PC-3 (cell line): ENCODE results near the gene PRMT1. TPM values are rescaled to one million over a fixed set of nuclear protein-coding genes. Genes with fewer than 3 reads are reported as not detected.
"Not testable (repeated sequence)": the region's sequence is repeated elsewhere in the genome, so short reads cannot be mapped to it uniquely, and the experiment has no call there.

Experiments
- ATAC-seq: fragments of 200-7000 bp; cut with Tn5 transposase; 2 replicates; pipeline ENCODE4 v1.9.1; 2020; ENCODE audit warnings: mild to moderate bottlenecking, moderate library complexity
- BruUV-seq: library from RNA; stranded (reverse); fragments of 400-500 nt; replicated peaks from 2 replicates; lab custom pipeline; 2021; lab: Mats Ljungman, UMichigan
- CTCF ChIA-PET: fragments of 300-600 bp; sonication (Branson Sonifier 250); formaldehyde crosslinking; loops from one replicate; lab custom pipeline; 2022; ENCODE audit warnings: antibody characterized with exemption; lab: Charles Lee
- POLR2A ChIA-PET: fragments of 300-600 bp; sonication (Branson Sonifier 250); formaldehyde crosslinking; loops from one replicate; lab custom pipeline; 2022; ENCODE audit warnings: antibody characterized with exemption; ENCODE audit not compliant: unreplicated experiment; lab: Charles Lee
- DNase-seq: peaks from one replicate; pipeline ENCODE4 v3.0.0-alpha.2; 2015
- H2AFZ ChIP-seq: fragments of 300-600 bp; sonication (generic); 2 replicates; pipeline ENCODE4 v1.6.0; 2016; ENCODE audit warnings: antibody characterized with exemption, low read length
- H3F3A ChIP-seq: fragments of 300-600 bp; sonication (generic); one replicate; pipeline ENCODE4 v1.6.0; 2017; ENCODE audit warnings: antibody characterized with exemption, low read length, control low read depth, mild to moderate bottlenecking; ENCODE audit not compliant: unreplicated experiment
- H3K27ac ChIP-seq: fragments of 300-600 bp; sonication (generic); 2 replicates; pipeline ENCODE4 v1.5.1; 2016; ENCODE audit warnings: mild to moderate bottlenecking, low read length
- H3K27me3 ChIP-seq: fragments of 300-600 bp; sonication (generic); 2 replicates; pipeline ENCODE4 v1.6.1; 2016; ENCODE audit warnings: low read length, mixed read lengths
- H3K36me3 ChIP-seq: fragments of 300-600 bp; sonication (generic); 2 replicates; pipeline ENCODE4 v1.6.1; 2016; ENCODE audit warnings: low read depth, mixed run types, low read length, mixed read lengths
- H3K4me1 ChIP-seq: fragments of 300-600 bp; sonication (generic); 2 replicates; pipeline ENCODE4 v1.5.1; 2016; ENCODE audit warnings: low read length; ENCODE audit not compliant: insufficient read depth
- H3K4me2 ChIP-seq: fragments of 300-600 bp; sonication (generic); 2 replicates; pipeline ENCODE4 v1.6.0; 2016; ENCODE audit warnings: low read length
- H3K4me3 ChIP-seq: fragments of 300-600 bp; sonication (generic); 2 replicates; pipeline ENCODE4 v1.5.1; 2016; ENCODE audit warnings: mild to moderate bottlenecking, low read length, mixed read lengths
- H3K79me2 ChIP-seq: fragments of 300-600 bp; sonication (generic); 2 replicates; pipeline ENCODE4 v1.6.1; 2017; ENCODE audit warnings: low read length, mixed read lengths
- H3K9ac ChIP-seq: fragments of 300-600 bp; sonication (generic); 2 replicates; pipeline ENCODE4 v1.6.0; 2016; ENCODE audit warnings: mild to moderate bottlenecking, low read length
- H3K9me2 ChIP-seq: fragments of 300-600 bp; sonication (generic); replicated peaks from 2 replicates; pipeline ENCODE4 v1.6.1; 2016; ENCODE audit warnings: mixed run types, low read length, mixed read lengths
- H3K9me3 ChIP-seq: fragments of 300-600 bp; sonication (generic); 2 replicates; pipeline ENCODE4 v1.6.1; 2016; ENCODE audit warnings: low read length, mixed read lengths
- H4K20me1 ChIP-seq: fragments of 300-600 bp; sonication (generic); 2 replicates; pipeline ENCODE4 v1.6.1; 2016; ENCODE audit warnings: low read length, mixed read lengths
- EZH2 ChIP-seq: fragments of 300-600 bp; sonication (generic); IDR thresholded peaks from one replicate; pipeline ENCODE4 v1.6.1; 2017; ENCODE audit warnings: antibody characterized with exemption, mild to moderate bottlenecking, low read length; ENCODE audit not compliant: unreplicated experiment
- EZH2phosphoT487 ChIP-seq: fragments of 300-600 bp; sonication (generic); IDR thresholded peaks from 2 replicates; pipeline ENCODE4 v1.6.1; 2018; ENCODE audit warnings: mild to moderate bottlenecking, antibody characterized with exemption, low read length, borderline replicate concordance
- intact Hi-C: fragments of 100-400 bp; cut with micrococcal nuclease; formaldehyde crosslinking; loops from 2 replicates; pipeline ENCODE4 v1.9.0; 2023
- total RNA-seq: library from RNA; depleted of rRNA; stranded (reverse); fragments of >200 nt; gene quantifications from 2 replicates; pipeline ENCODE4 v1.2.3, GENCODE V29; 2014
- TF ChIP-seq, protein P1 (sequence below): fragments of 300-600 bp; sonication (generic); conservative IDR thresholded peaks from 2 replicates; pipeline ENCODE4 v1.5.1; 2017; ENCODE audit warnings: antibody characterized with exemption, low read depth, mild to moderate bottlenecking, low read length

Gene PRMT1
- total RNA-seq, 1 experiment from 2014 or later = 625 TPM

DNA sequence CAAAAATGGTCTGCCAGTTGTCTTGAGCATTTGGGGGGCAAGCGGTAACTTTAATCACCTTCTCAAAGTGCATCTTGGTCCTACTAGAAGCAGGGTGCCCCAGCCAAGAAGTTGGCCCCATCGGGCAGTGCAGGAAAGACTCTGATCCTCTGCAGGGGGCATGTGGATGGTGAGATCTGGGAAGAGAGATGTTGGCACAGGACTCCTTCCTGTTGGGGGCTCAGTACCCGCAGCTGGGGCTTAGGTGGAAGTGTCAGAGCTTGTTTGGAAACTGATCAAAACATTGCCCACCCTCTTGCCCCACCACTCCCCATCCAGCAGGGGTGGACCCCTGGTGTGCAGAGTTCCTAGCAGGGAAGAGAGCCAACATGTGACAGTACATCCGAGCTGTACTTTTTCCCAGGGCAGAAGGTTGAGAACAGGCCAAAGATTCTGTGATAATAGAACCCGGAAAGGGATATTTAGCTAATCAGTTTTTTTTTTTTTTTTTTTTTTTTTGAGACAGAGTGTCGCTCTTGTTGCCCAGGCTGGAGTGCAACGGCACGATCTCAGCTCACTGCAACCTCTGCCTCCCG lies 46.0 kb upstream of the PRMT1 start:
- Histone ChIP-seq H3K4me2 (no peak overlapping the region), H3F3A (no peaks in the 10 kb centered on the region), H3K4me1 (no peaks in the 10 kb centered on the region), H3K79me2 (no peaks in the 10 kb centered on the region), H3K9me2 (no peaks in the 10 kb centered on the region), H2AFZ (no peak overlapping the region), H3K27me3 (no peaks in the 10 kb centered on the region), H3K9me3 (no peaks in the 10 kb centered on the region), H4K20me1 (no peaks in the 10 kb centered on the region), H3K36me3 (peaks cover 14% of the 10 kb centered on the region; the same call in 1 of the 2 replicates), H3K4me3 (no peak overlapping the region), H3K27ac (no peak overlapping the region), H3K9ac (no peak overlapping the region)
- CTCF ChIA-PET = no interaction called here
- DNase-seq (no peak), ATAC-seq (peak; percentile 23)
- BruUV-seq = TSS peak; percentile 20
- POLR2A ChIA-PET = interaction anchor here (0.6 kb wide), 1 partner anchor 85 kb away, joined by 9 read pairs; no protein-coding TSS in a partner anchor
- intact Hi-C loops = no loop called here
- no peak for TF ChIP-seq EZH2

DNA sequence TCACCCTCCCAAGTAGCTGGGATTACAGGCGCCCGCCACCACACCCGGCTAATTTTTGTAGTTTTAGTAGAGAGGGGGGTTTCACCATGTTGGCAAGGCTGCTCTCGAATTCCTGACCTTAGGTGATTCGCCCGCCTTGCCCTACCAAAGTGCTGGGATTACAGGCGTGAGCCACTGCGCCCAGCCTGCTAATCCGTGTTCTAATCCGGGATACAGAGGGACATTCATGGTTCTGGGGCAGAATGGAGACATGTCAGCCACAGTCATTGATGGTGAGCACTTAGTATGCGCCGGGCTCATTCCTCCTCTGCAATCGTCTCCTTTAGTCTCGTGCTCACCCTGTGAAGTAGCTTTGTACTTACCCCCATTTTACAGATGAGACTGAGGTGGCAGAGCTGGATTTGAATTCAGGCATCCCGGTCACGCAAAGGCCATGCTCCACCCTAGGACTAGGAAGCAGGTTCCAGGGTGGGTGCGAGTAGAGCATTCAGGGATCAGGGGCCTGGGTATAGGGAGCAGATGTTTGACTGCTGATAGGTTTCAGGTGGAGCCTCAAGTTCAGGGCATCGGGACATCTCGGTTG lies 45.4 kb upstream of the PRMT1 start:
- Histone ChIP-seq H2AFZ (no peak overlapping the region), H3K4me1 (no peaks in the 10 kb centered on the region), H3K9me3 (no peaks in the 10 kb centered on the region), H3K9ac (no peak overlapping the region), H3F3A (no peaks in the 10 kb centered on the region), H3K27me3 (no peaks in the 10 kb centered on the region), H3K4me2 (no peak overlapping the region), H3K4me3 (no peak overlapping the region), H3K36me3 (peaks cover 9% of the 10 kb centered on the region; the same call in 1 of the 2 replicates), H3K27ac (no peak overlapping the region), H3K9me2 (no peaks in the 10 kb centered on the region), H3K79me2 (no peaks in the 10 kb centered on the region), H4K20me1 (no peaks in the 10 kb centered on the region)
- CTCF ChIA-PET = no interaction called here
- ATAC-seq = no peak
- no peak for DNase-seq
- intact Hi-C loops = no loop called here
- BruUV-seq = no TSS peak
- TF ChIP-seq EZH2phosphoT487 (no peak), EZH2 (no peak)
- TF ChIP-seq, protein P1, sequence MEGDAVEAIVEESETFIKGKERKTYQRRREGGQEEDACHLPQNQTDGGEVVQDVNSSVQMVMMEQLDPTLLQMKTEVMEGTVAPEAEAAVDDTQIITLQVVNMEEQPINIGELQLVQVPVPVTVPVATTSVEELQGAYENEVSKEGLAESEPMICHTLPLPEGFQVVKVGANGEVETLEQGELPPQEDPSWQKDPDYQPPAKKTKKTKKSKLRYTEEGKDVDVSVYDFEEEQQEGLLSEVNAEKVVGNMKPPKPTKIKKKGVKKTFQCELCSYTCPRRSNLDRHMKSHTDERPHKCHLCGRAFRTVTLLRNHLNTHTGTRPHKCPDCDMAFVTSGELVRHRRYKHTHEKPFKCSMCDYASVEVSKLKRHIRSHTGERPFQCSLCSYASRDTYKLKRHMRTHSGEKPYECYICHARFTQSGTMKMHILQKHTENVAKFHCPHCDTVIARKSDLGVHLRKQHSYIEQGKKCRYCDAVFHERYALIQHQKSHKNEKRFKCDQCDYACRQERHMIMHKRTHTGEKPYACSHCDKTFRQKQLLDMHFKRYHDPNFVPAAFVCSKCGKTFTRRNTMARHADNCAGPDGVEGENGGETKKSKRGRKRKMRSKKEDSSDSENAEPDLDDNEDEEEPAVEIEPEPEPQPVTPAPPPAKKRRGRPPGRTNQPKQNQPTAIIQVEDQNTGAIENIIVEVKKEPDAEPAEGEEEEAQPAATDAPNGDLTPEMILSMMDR = no peak
- POLR2A ChIA-PET = interaction anchor here (0.6 kb wide), 1 partner anchor 86 kb away, joined by 9 read pairs; no protein-coding TSS in a partner anchor

DNA sequence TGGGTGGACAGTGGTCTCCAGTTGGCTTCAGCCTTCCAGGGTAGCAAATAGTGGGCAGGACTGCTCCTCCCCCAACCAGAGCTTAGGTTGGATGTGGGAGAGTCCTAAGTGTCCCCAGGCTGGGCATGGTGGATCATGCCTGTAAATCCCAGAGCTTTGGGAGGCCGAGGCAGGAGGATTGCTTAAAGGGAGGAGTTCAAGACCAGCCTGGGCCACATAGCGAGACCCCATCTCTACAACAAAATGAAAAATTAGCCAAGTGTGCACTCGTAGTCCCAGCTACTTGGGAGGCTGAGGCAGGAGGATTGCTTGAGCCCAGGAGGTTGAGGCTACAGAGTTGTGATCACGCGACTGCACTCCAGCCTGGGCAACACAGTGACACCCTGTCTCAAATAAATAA lies 44.5 kb upstream of the PRMT1 start:
- no peak overlapping the region for H3K4me3 ChIP-seq
- H3F3A ChIP-seq = no peaks in the 10 kb centered on the region
- intact Hi-C loops = no loop called here
- H3K4me1 ChIP-seq = peaks cover under 1% of the 10 kb centered on the region; the same call in 1 of the 2 replicates
- ChIA-PET POLR2A (no interaction called here), CTCF (no interaction called here)
- H4K20me1 ChIP-seq = no peaks in the 10 kb centered on the region
- no peaks in the 10 kb centered on the region for H3K9me3 ChIP-seq
- no peaks in the 10 kb centered on the region for H3K9me2 ChIP-seq
- peaks cover 3% of the 10 kb centered on the region; the same call in 1 of the 2 replicates for H3K36me3 ChIP-seq
- H3K79me2 ChIP-seq = no peaks in the 10 kb centered on the region
- TF ChIP-seq, protein P1 = no peak
- TF ChIP-seq EZH2phosphoT487 = no peak
- no peak overlapping the region for H3K9ac ChIP-seq
- no peak overlapping the region for H3K27ac ChIP-seq
- no peaks in the 10 kb centered on the region for H3K27me3 ChIP-seq
- H2AFZ ChIP-seq = no peak overlapping the region
- no peak for DNase-seq
- no peak overlapping the region for H3K4me2 ChIP-seq
- no TSS peak for BruUV-seq
- ATAC-seq = no peak

DNA sequence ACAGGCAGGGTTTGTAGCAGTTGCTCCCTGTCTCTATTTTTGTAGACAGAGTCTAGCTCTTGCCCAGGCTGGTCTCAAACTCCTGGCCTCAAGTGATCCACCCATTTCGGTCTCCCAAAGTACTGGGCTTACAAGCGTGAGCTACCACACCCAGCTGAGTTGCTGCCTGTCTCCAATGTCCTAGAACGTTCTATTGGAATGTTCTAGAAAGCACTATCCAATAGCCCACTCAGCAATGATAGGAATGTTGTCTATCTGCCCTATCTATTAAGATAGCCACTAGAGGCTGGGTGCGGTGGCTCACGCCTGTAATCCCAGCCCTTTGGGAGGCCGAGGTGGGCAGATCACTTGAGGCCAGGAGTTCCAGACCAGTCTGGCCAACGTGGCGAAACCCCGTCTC lies 43.8 kb upstream of the PRMT1 start:
- H3K27ac ChIP-seq, BruUV-seq, ATAC-seq, H4K20me1 ChIP-seq, H3F3A ChIP-seq, DNase-seq, H3K4me3 ChIP-seq, H3K79me2 ChIP-seq, H3K36me3 ChIP-seq, H3K27me3 ChIP-seq, POLR2A ChIA-PET, H3K4me1 ChIP-seq, H3K9me3 ChIP-seq, H2AFZ ChIP-seq, H3K4me2 ChIP-seq, H3K9ac ChIP-seq, H3K9me2 ChIP-seq, CTCF ChIA-PET, intact Hi-C loops: not testable (repeated sequence)
